WTC11 (cell line): ENCODE results near the gene PRSS33.

Source experiments
- ATF2 ChIP-seq: sonication (generic); formaldehyde crosslinking; IDR thresholded peaks from 2 replicates; pipeline ENCODE4 v1.8.1; 2022; ENCODE audit warnings: low read depth, missing genetic modification reagents, borderline replicate concordance
- CTCF ChIP-seq: fragments of 200-600 bp; IDR thresholded peaks from 2 replicates; pipeline ENCODE4 v1.8.0; 2022; ENCODE audit warnings: antibody characterized with exemption
- IRF2 ChIP-seq: sonication (generic); formaldehyde crosslinking; IDR thresholded peaks from 2 replicates; pipeline ENCODE4 v1.8.0; 2022; ENCODE audit warnings: low read depth, missing genetic modification reagents, borderline replicate concordance
- NFE2L1 ChIP-seq: sonication (generic); formaldehyde crosslinking; IDR thresholded peaks from 2 replicates; pipeline ENCODE4 v1.8.1; 2023; ENCODE audit warnings: missing genetic modification reagents
- TCF7 ChIP-seq: sonication (generic); formaldehyde crosslinking; IDR thresholded peaks from 2 replicates; pipeline ENCODE4 v1.8.0; 2022; ENCODE audit warnings: mild to moderate bottlenecking, low read depth, missing genetic modification reagents, moderate library complexity
- TEAD1 ChIP-seq: sonication (generic); formaldehyde crosslinking; IDR thresholded peaks from 2 replicates; pipeline ENCODE4 v1.8.0; 2022; ENCODE audit warnings: mild to moderate bottlenecking, missing genetic modification reagents
- TF ChIP-seq, protein P1 (sequence below): sonication (generic); formaldehyde crosslinking; conservative IDR thresholded peaks from 2 replicates; pipeline ENCODE4 v1.8.1; 2022; ENCODE audit warnings: mild to moderate bottlenecking, missing genetic modification reagents

- TF ChIP-seq TEAD1 (no peak), ATF2 (no peak), NFE2L1 (CRISPR knock-in tag) (no peak), TCF7 (CRISPR knock-in tag) (no peak), CTCF (no peak), IRF2 (no peak)
- TF ChIP-seq, protein P1, sequence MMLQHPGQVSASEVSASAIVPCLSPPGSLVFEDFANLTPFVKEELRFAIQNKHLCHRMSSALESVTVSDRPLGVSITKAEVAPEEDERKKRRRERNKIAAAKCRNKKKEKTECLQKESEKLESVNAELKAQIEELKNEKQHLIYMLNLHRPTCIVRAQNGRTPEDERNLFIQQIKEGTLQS (CRISPR knock-in tag), result no peak
Observed at GRCh38 chr16:2829501-2830354, 42.4 kb upstream of the PRSS33 start, which contains the start of gene ZG16B.
